Lower leg skin (tissue), 3 donors: Measurements from ENCODE around the gene MYPN.

Experiments used
- POLR2A ChIP-seq, 2 donors: fragments of 450-650 bp; IDR thresholded peaks; one replicate each; pipeline ENCODE4 v1.6.1; 2016 to 2017; ENCODE audit warnings: antibody characterized with exemption in 2 of 2, mild to moderate bottlenecking in 1 of 2, moderate library complexity in 1 of 2
- TF ChIP-seq, protein P1 (sequence below), 3 donors: fragments of 450-650 bp; IDR thresholded peaks; one replicate each; pipeline ENCODE4 v1.5.1; 2016; ENCODE audit warnings: antibody characterized with exemption in 3 of 3, mild to moderate bottlenecking in 3 of 3, moderate library complexity in 2 of 3

DNA sequence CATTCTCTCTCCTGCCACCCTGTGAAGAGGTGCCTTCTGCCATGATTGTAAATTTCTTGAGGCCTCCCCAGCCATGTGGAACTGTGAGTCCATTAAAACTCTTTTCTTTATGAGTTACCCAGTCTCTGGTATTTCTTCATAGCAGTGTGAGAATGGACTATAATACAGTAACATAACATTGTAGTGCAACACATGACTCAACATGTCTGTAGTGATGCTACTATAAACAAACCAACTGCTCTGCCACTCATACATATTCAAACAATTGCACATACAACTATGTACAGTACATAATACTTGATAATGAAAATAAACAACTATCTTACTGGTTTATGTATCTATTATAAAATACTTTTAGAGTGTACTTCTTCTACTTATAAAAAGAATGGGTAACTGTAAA lies 115.5 kb downstream of the MYPN start:
- TF ChIP-seq, protein P1, sequence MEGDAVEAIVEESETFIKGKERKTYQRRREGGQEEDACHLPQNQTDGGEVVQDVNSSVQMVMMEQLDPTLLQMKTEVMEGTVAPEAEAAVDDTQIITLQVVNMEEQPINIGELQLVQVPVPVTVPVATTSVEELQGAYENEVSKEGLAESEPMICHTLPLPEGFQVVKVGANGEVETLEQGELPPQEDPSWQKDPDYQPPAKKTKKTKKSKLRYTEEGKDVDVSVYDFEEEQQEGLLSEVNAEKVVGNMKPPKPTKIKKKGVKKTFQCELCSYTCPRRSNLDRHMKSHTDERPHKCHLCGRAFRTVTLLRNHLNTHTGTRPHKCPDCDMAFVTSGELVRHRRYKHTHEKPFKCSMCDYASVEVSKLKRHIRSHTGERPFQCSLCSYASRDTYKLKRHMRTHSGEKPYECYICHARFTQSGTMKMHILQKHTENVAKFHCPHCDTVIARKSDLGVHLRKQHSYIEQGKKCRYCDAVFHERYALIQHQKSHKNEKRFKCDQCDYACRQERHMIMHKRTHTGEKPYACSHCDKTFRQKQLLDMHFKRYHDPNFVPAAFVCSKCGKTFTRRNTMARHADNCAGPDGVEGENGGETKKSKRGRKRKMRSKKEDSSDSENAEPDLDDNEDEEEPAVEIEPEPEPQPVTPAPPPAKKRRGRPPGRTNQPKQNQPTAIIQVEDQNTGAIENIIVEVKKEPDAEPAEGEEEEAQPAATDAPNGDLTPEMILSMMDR (IDR thresholded peaks at IDR 0.05), result no peak
- TF ChIP-seq POLR2A (IDR thresholded peaks at IDR 0.05), result no peak
